Measurements from ENCODE around the gene DNAH11. TPM values are rescaled to one million over a fixed set of nuclear protein-coding genes. Genes with fewer than 3 reads are reported as not detected.

The DNAH11 gene
- total and polyA plus RNA-seq, 2 of the 8 experiments (the other 6 are each of a cell fraction or from before 2014, with no cell fraction given) = 1.8 to 4.9 TPM

DNA sequence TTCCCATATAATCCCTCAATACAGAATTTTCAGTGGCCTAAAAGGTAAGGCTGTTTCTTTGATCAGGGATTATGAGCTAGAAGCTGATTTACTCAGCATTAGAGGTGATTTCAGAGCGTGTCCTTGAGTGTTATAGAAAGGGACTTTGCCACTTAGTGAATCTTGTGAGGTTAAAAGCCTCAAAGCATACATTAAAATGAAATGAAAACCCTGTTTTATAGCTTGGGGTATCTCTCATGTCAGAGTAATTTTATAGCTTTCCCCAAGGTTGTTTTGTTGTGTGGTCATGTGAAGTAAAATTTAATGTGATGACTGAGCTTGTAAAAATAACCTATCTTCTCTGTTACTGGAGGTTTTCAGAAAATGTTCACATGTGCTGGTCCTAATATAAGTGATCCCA, 204.1 kb downstream of the DNAH11 start:
- no peak overlapping the region for H2BK20ac ChIP-seq (ENCODE audit: low read length)
- H3K9ac ChIP-seq (replicated peaks in 1 of 4; ENCODE audit: extremely low read depth in 1 of 4, low read depth in 3 of 4, low read length in 3 of 4) = no peak overlapping the region
- H3K79me2 ChIP-seq (ENCODE audit: control insufficient read depth in 1 of 2, insufficient read depth in 2 of 2, low read length in 2 of 2) = no peaks in the 10 kb centered on the region
- no peaks in the 10 kb centered on the region for H3K23me2 ChIP-seq (ENCODE audit: low read depth, low read length)
- no peak overlapping the region for H2BK15ac ChIP-seq (ENCODE audit: low read length)
- no peaks in the 10 kb centered on the region for H3K79me1 ChIP-seq (ENCODE audit: low read depth, low read length)
- no peak overlapping the region for H2BK12ac ChIP-seq (ENCODE audit: low read depth, low read length)
- H2BK120ac ChIP-seq (replicated peaks; ENCODE audit: low read depth, low read length) = no peak overlapping the region
- no peak overlapping the region for H3K4ac ChIP-seq (replicated peaks; ENCODE audit: insufficient read length, low read depth, low read length)
- no peak overlapping the region for H3K14ac ChIP-seq (ENCODE audit: insufficient read length)
- POLR2A ChIA-PET (ENCODE audit: partially characterized antibody) = no interaction called here
- no peak overlapping the region for H4K5ac ChIP-seq (ENCODE audit: insufficient read length, low read depth, low read length)
- H3K4me3 ChIP-seq (ENCODE audit: extremely low read depth in 1 of 4, insufficient read depth in 2 of 4, low read depth in 3 of 4, low read length in 4 of 4) = no peak overlapping the region
- CTCF ChIA-PET (ENCODE audit: partially characterized antibody) = interaction anchor here (1.0 to 1.6 kb wide), 2 partner anchors 20 to 133 kb away, joined by 3 to 4 read pairs; no protein-coding TSS in a partner anchor
- H4K20me1 ChIP-seq (replicated peaks in 1 of 2; ENCODE audit: control insufficient read depth in 1 of 2, insufficient read depth in 2 of 2, low read length in 2 of 2) = no peaks in the 10 kb centered on the region
- H3K27ac ChIP-seq (ENCODE audit: low read depth, low read length) = no peak overlapping the region
- no peak overlapping the region for H3K56ac ChIP-seq (replicated peaks; ENCODE audit: insufficient read length, low read depth, low read length)
- H3K23ac ChIP-seq (ENCODE audit: insufficient read length) = no peak overlapping the region
- peaks cover 0 to 5% (median 3%) of the 10 kb centered on the region in 4 experiments; a peak in 4 of 7 replicates for H3K4me1 ChIP-seq (replicated peaks in 1 of 4; ENCODE audit: control insufficient read depth in 3 of 4, insufficient read depth in 4 of 4, low read length in 3 of 4)
- H2AK5ac ChIP-seq (ENCODE audit: low read depth, low read length) = no peak overlapping the region
- H2AFZ ChIP-seq (ENCODE audit: low read length) = no peak overlapping the region
- FAIRE-seq = no peak
- H2BK5ac ChIP-seq (ENCODE audit: low read depth, low read length) = no peak overlapping the region
- DNase-seq (ENCODE audit: low read depth in 1 of 2, low spot score in 2 of 2) = no peak
- WGBS, 2 experiments (ENCODE audit: extremely low coverage in 1 of 2, insufficient coverage in 1 of 2, insufficient read length in 1 of 2, insufficient replicate concordance in 2 of 2, low coverage in 1 of 2, low lambda C conversion rate in 2 of 2, missing lambda C conversion rate in 1 of 2) = 88% methylated on average over 1 of the region's 1 CpG; no CpG with 5 or more reads in 1 of the 2 experiments
- H4K91ac ChIP-seq (replicated peaks; ENCODE audit: insufficient read length, low read length) = no peak overlapping the region
- no peak overlapping the region for H3K18ac ChIP-seq (ENCODE audit: extremely low read depth, low read length)
- no peaks in the 10 kb centered on the region for H3K36me3 ChIP-seq (ENCODE audit: control insufficient read depth in 2 of 4, insufficient read depth in 4 of 4, low read length in 3 of 4)
- H3K27me3 ChIP-seq (replicated peaks in 1 of 4; ENCODE audit: control insufficient read depth in 3 of 4, extremely low read depth in 1 of 4, insufficient read depth in 3 of 4, low read length in 3 of 4) = no peaks in the 10 kb centered on the region
- no peaks in the 10 kb centered on the region for H3K9me3 ChIP-seq (ENCODE audit: insufficient read depth in 2 of 2, low read depth in 1 of 2, low read length in 1 of 2)
- no peak overlapping the region for H3K4me2 ChIP-seq (ENCODE audit: insufficient read depth in 1 of 2, low read depth in 2 of 2, low read length in 2 of 2)
- no peak overlapping the region for H4K8ac ChIP-seq (ENCODE audit: extremely low read depth, insufficient read depth, low read length)
- no peak for TF ChIP-seq YY1 (IDR thresholded peaks at IDR 0.05; ENCODE audit: low read depth, low read length)
- TF ChIP-seq HDAC6 (IDR thresholded peaks at IDR 0.05; ENCODE audit: low read depth, low read length) = no peak
- no peak for TF ChIP-seq CTBP2 (IDR thresholded peaks at IDR 0.05; ENCODE audit: borderline replicate concordance, insufficient read depth, insufficient read length, low read length)
- TF ChIP-seq ASH2L (IDR thresholded peaks at IDR 0.05; ENCODE audit: low read length) = no peak
- no peak for TF ChIP-seq KDM1A (IDR thresholded peaks at IDR 0.05; ENCODE audit: borderline replicate concordance, low read length)
- TF ChIP-seq TAF1 (IDR thresholded peaks at IDR 0.05; ENCODE audit: low read depth, low read length) = no peak
- TF ChIP-seq, protein P1, sequence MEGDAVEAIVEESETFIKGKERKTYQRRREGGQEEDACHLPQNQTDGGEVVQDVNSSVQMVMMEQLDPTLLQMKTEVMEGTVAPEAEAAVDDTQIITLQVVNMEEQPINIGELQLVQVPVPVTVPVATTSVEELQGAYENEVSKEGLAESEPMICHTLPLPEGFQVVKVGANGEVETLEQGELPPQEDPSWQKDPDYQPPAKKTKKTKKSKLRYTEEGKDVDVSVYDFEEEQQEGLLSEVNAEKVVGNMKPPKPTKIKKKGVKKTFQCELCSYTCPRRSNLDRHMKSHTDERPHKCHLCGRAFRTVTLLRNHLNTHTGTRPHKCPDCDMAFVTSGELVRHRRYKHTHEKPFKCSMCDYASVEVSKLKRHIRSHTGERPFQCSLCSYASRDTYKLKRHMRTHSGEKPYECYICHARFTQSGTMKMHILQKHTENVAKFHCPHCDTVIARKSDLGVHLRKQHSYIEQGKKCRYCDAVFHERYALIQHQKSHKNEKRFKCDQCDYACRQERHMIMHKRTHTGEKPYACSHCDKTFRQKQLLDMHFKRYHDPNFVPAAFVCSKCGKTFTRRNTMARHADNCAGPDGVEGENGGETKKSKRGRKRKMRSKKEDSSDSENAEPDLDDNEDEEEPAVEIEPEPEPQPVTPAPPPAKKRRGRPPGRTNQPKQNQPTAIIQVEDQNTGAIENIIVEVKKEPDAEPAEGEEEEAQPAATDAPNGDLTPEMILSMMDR (IDR thresholded peaks at IDR 0.05; ENCODE audit: control extremely low read depth in 1 of 3, insufficient read depth in 1 of 3, low read depth in 1 of 3, low read length in 3 of 3) = no peak
- TF ChIP-seq RFX5 (IDR thresholded peaks at IDR 0.05; ENCODE audit: borderline replicate concordance, low read depth, low read length) = no peak
- no peak for TF ChIP-seq MAX (IDR thresholded peaks at IDR 0.05)
- TF ChIP-seq RAD21 (IDR thresholded peaks at IDR 0.05 in 1 of 2, conservative IDR thresholded peaks at IDR 0.05 in 1 of 2; ENCODE audit: low read depth in 2 of 2, low read length in 2 of 2) = no peak
- TF ChIP-seq RBBP5 (IDR thresholded peaks at IDR 0.05; ENCODE audit: borderline replicate concordance, low read depth, low read length) = no peak
